Lower leg skin (tissue), 4 donors: ENCODE measurements around the gene C16orf89. TPM values are rescaled to one million over a fixed set of nuclear protein-coding genes. Genes with fewer than 3 reads are reported as not detected.

Experiments
- DNase-seq, 2 donors: peaks; one replicate each; pipeline ENCODE4 v3.0.0-alpha.2; 2019; ENCODE audit warnings: low spot score in 2 of 2
- H3K4me3 ChIP-seq: fragments of 200-600 bp; sonication (generic); 2 replicates; pipeline ENCODE4 v1.5.1; 2017; ENCODE audit warnings: mild to moderate bottlenecking, low read depth; ENCODE audit not compliant: poor library complexity, severe bottlenecking
- POLR2A ChIP-seq, 2 donors: fragments of 450-650 bp; IDR thresholded peaks; one replicate each; pipeline ENCODE4 v1.6.1; 2016 to 2017; ENCODE audit warnings: antibody characterized with exemption in 2 of 2, mild to moderate bottlenecking in 1 of 2, moderate library complexity in 1 of 2
- WGBS, 2 donors: methylation state at CpG; one replicate each; pipeline ENCODE4 v1.1.5; 2018; 5-methylcytosine and 5-hydroxymethylcytosine counted together
- intact Hi-C: fragments of 100-400 bp; cut with DNase I; formaldehyde crosslinking; loops from one replicate; pipeline ENCODE4 v1.15.0; 2023; ENCODE audit warnings: low total_unique reads
- total RNA-seq, 4 donors: library from RNA; depleted of rRNA; stranded (reverse); fragments of >200 nt; gene quantifications; one replicate each; pipeline ENCODE4 v1.1.0, GENCODE V29; 2016
- TF ChIP-seq, protein P1 (sequence below), 3 donors: fragments of 450-650 bp; IDR thresholded peaks; one replicate each; pipeline ENCODE4 v1.5.1; 2016; ENCODE audit warnings: antibody characterized with exemption in 3 of 3, mild to moderate bottlenecking in 3 of 3, moderate library complexity in 2 of 3

The C16orf89 gene
- total RNA-seq, 4 donors from 2014 or later: 0.12 TPM; not detected in 3

DNA sequence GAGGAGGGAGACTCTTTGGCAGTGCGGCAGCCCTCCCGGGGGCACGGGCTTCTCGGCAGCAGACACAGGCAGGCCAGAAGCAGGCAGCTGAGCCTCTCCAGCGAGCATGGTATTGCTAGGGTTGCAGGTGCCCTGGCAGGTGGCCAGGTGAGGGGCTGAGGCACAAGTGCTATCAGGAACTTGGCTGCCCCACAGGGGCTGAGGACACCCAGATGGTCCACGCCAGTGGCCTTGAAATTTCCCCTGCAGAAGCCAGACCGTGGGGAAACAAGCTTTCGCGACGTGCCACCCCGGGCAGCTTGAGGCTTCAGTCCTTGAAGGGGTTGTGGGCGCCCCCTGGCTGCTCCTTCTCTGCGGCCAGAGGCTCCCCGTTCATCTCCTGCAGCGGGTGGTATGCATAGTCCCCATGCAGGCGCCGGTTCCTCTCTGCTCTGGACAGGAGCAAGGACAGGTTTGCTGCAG, 40.6 kb downstream of the C16orf89 start:
- TF ChIP-seq, protein P1, sequence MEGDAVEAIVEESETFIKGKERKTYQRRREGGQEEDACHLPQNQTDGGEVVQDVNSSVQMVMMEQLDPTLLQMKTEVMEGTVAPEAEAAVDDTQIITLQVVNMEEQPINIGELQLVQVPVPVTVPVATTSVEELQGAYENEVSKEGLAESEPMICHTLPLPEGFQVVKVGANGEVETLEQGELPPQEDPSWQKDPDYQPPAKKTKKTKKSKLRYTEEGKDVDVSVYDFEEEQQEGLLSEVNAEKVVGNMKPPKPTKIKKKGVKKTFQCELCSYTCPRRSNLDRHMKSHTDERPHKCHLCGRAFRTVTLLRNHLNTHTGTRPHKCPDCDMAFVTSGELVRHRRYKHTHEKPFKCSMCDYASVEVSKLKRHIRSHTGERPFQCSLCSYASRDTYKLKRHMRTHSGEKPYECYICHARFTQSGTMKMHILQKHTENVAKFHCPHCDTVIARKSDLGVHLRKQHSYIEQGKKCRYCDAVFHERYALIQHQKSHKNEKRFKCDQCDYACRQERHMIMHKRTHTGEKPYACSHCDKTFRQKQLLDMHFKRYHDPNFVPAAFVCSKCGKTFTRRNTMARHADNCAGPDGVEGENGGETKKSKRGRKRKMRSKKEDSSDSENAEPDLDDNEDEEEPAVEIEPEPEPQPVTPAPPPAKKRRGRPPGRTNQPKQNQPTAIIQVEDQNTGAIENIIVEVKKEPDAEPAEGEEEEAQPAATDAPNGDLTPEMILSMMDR (IDR thresholded peaks at IDR 0.05): no peak
- TF ChIP-seq POLR2A (IDR thresholded peaks at IDR 0.05): no peak
- no peak overlapping the region for H3K4me3 ChIP-seq
- 59 to 65% methylated on average over 16 to 17 of the region's 17 CpGs for WGBS, 2 donors
- intact Hi-C loops: no loop called here
- DNase-seq: no peak

DNA sequence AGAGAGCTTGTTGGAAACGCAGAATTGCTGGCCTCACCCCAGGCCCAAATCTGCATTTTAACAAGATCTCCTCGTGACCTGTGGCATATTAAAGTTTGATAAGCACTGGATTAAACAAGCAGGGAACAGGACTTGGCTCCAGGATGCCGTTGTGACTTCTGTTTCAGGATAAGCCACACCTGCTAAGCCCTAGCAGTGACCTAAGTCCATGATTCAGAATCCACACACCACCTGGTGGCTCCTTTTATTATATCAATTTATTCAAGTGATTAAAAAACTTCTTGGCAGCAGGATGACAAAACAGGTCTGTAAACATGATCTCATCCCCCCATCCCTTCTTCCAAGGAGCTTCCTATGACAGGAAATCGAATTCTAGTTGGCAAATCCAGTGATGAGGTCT, 41.1 kb downstream of the C16orf89 start:
- TF ChIP-seq, protein P1 (IDR thresholded peaks at IDR 0.05): no peak
- no peak for TF ChIP-seq POLR2A (IDR thresholded peaks at IDR 0.05)
- H3K4me3 ChIP-seq: no peak overlapping the region
- intact Hi-C loops: no loop called here
- no peak for DNase-seq
- 51 to 53% methylated on average over 4 of the region's 4 CpGs for WGBS, 2 donors

DNA sequence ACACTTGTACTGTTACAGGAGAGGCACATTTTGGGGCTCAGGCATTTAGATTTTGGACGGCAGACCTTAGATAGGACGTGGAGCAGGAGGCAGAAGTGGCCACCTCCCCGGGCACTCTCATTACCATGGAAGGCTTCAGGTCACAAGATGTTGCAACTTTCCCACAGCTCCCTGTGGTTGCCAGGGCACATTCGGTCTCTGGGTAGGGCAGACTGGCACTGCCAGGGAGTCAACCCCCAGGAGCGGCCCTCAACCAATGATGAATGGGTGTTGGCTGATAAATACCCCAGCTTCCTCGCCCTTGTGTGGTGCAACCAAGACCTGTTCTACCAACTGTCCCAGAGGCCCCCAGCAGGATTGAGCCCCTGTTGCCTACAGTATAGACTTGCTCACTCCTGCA, 43.2 kb downstream of the C16orf89 start:
- intact Hi-C loops: no loop called here
- no peak for DNase-seq
- H3K4me3 ChIP-seq: no peak overlapping the region
- TF ChIP-seq, protein P1 (IDR thresholded peaks at IDR 0.05): no peak
- TF ChIP-seq POLR2A (IDR thresholded peaks at IDR 0.05): no peak
- WGBS, 2 donors: 80 to 82% methylated on average over 6 of the region's 6 CpGs

DNA sequence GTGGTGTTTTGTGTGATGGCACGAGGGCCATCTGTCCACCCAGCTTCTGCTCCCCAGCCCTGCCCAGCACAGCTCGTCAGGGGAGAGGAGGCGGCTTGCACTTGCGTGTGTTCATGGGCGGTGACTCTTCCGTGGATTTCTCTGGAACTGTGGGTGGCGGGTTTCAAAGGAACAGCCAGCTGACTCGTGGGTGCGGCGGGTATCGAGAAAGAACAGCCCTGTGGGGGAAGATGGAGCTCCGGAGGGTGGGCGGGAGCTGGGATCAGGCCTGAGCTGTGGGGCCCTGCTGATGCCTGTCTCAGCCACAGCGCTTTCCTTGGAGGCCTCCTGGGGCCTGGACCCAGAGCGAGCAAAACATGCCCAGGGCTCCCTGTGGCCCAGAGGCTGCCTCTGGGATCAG, 45.2 kb downstream of the C16orf89 start:
- no peak overlapping the region for H3K4me3 ChIP-seq
- intact Hi-C loops: no loop called here
- TF ChIP-seq, protein P1 (IDR thresholded peaks at IDR 0.05): no peak
- no peak for TF ChIP-seq POLR2A (IDR thresholded peaks at IDR 0.05)
- 52 to 63% methylated on average over 14 to 15 of the region's 15 CpGs for WGBS, 2 donors
- DNase-seq: no peak

DNA sequence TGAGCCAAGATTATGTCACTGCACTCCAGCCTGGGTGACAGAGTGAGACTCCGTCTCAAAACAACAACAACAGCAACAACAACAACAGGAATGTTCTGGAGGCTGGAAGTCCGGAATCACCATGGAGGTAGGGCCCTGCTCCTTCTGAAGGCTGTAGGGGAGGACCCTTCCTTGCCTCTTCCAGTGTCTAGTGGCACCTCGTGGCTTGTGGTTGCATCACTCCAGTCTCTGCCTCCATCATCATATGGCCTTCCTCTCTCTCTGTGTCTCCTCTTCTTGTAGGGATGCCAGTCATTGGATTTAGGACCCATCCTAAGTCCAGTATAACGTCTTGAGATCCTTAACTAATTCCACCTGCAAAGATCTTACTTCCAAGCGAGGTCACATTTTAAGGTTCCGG, 46.0 kb downstream of the C16orf89 start:
- TF ChIP-seq, protein P1 (IDR thresholded peaks at IDR 0.05): no peak
- TF ChIP-seq POLR2A (IDR thresholded peaks at IDR 0.05): no peak
- intact Hi-C loops: no loop called here
- no peak for DNase-seq
- no peak overlapping the region for H3K4me3 ChIP-seq
- WGBS, 2 donors: 79 to 82% methylated on average over 6 of the region's 6 CpGs

DNA sequence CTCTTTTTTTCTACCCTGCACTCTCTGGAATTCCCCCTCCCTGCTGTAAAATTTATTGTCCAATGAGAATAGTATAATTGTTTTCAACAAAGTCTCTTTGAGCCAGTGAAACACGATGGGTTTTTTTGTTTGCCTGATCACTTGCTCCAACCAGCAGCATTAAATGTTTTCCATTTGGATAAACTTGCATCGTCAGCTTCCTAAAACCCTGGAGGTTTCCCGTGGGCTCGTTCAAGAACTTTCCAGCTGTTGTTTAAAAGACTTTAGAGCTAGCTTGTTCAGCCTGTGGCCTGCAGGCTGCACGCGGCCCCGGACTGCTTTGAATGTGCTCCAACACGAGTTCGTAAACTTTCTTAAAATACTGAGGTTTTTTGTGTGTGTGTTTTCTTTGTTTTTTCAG, 47.0 kb downstream of the C16orf89 start:
- H3K4me3 ChIP-seq: no peak overlapping the region
- intact Hi-C loops: no loop called here
- WGBS, 2 donors: 12 to 19% methylated on average over 9 of the region's 9 CpGs

More for the DNA sequence above, 47.0 kb downstream of the C16orf89 start:
- no peak for DNase-seq
- TF ChIP-seq POLR2A (IDR thresholded peaks at IDR 0.05): no peak
- TF ChIP-seq, protein P1 (IDR thresholded peaks at IDR 0.05): no peak
